ENCODE measurements around the gene ZNF627. TPM values are rescaled to one million over a fixed set of nuclear protein-coding genes. Genes with fewer than 3 reads are reported as not detected.
"Not testable (repeated sequence)": the region's sequence is repeated elsewhere in the genome, so short reads cannot be mapped to it uniquely, and the experiment has no call there.

ZNF627 gene
- total RNA-seq, 2 donors from 2014 or later, result 7.6 to 10.3 TPM

DNA sequence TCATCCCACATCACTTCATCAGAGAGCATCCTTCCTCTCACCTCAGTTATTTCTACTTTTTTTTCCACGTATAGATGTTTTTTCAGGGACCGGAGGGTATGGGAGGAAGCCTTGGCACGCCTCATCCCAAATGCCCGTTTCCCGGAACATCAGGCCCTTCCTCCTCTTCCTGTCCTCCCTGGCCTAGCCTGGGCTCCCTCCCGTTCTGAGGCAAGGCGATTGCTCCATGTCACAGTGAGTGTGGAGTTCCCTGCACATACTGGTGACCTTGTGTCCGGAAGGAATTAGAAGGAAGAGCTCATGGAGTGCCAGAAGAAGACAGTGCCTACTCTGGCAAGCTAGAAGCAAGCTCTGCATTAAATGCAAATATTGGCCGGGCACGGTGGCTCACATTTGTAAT lies 1.1 kb upstream of the ZNF627 start:
- H3K27ac ChIP-seq, result no peak overlapping the region
- no peaks in the 10 kb centered on the region for H3K36me3 ChIP-seq
- intact Hi-C loops (cut with DNase I), result no loop called here
- no peaks in the 10 kb centered on the region for H3K27me3 ChIP-seq
- no peak overlapping the region for H3K4me3 ChIP-seq
- no peak for DNase-seq
- TF ChIP-seq, protein P1, sequence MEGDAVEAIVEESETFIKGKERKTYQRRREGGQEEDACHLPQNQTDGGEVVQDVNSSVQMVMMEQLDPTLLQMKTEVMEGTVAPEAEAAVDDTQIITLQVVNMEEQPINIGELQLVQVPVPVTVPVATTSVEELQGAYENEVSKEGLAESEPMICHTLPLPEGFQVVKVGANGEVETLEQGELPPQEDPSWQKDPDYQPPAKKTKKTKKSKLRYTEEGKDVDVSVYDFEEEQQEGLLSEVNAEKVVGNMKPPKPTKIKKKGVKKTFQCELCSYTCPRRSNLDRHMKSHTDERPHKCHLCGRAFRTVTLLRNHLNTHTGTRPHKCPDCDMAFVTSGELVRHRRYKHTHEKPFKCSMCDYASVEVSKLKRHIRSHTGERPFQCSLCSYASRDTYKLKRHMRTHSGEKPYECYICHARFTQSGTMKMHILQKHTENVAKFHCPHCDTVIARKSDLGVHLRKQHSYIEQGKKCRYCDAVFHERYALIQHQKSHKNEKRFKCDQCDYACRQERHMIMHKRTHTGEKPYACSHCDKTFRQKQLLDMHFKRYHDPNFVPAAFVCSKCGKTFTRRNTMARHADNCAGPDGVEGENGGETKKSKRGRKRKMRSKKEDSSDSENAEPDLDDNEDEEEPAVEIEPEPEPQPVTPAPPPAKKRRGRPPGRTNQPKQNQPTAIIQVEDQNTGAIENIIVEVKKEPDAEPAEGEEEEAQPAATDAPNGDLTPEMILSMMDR (IDR thresholded peaks at IDR 0.05), result no peak
- H3K9me3 ChIP-seq, result no peaks in the 10 kb centered on the region
- no peaks in the 10 kb centered on the region for H3K4me1 ChIP-seq
- no peak overlapping the region for H3K9ac ChIP-seq (ENCODE audit: low read depth in 2 of 2, low read length in 2 of 2)

DNA sequence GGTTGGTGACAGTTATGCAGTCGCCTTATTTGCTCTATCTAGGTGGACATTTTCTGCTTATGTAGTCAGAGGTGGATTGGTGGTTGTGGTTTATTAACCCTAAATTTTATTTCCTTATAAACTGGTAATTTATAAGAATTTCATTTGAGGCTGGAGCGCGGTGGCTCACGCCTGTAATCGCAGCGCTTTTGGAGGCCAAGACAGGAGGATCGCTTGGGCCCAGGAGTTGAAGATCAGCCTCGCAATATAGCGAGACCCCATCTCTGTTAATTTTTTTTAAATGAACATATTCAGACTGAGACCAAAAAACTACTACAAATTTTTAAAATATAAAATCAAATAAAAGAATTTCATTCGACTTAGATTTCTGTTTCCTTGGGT lies 810 bp downstream of the ZNF627 start:
- Histone ChIP-seq H3K36me3 (no peaks in the 10 kb centered on the region), H3K4me1 (no peaks in the 10 kb centered on the region), H3K27me3 (no peaks in the 10 kb centered on the region), H3K9ac (ENCODE audit: low read depth in 2 of 2, low read length in 2 of 2) (peak overlapping the region; percentile 84 to 97), H3K4me3 (peak overlapping the region; percentile 74), H3K9me3 (no peaks in the 10 kb centered on the region), H3K27ac (peak overlapping the region; percentile 88)
- TF ChIP-seq, protein P1 (IDR thresholded peaks at IDR 0.05), result no peak
- intact Hi-C loops (cut with DNase I), result no loop called here
- DNase-seq, result no peak

DNA sequence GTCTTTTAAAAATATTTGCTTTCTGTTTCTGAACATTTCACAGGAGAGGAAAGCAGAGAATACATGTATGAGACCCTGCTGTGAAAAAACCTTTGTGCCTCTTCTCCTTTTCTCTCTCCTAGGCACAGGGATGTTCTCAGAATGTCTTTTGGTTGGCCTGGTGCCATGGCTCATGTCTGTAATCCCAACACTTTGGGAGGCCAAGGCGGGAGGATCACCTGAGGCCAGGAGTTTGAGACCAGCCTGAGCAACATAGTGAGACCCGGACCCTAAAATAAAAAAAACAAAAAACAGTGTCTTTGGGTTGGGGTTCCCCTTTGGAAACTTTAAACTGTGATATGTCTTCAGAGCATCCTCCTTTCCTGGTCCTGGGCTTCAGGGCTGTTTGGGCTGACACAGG lies 1.5 kb downstream of the ZNF627 start:
- TF ChIP-seq, protein P1 (IDR thresholded peaks at IDR 0.05), result no peak
- no peaks in the 10 kb centered on the region for H3K9me3 ChIP-seq
- no peak overlapping the region for H3K4me3 ChIP-seq
- H3K27me3 ChIP-seq, result no peaks in the 10 kb centered on the region
- no peak for DNase-seq
- no peaks in the 10 kb centered on the region for H3K36me3 ChIP-seq
- H3K9ac ChIP-seq (ENCODE audit: low read depth in 2 of 2, low read length in 2 of 2), result no peak overlapping the region
- H3K4me1 ChIP-seq, result no peaks in the 10 kb centered on the region
- intact Hi-C loops (cut with DNase I), result no loop called here
- no peak overlapping the region for H3K27ac ChIP-seq

DNA sequence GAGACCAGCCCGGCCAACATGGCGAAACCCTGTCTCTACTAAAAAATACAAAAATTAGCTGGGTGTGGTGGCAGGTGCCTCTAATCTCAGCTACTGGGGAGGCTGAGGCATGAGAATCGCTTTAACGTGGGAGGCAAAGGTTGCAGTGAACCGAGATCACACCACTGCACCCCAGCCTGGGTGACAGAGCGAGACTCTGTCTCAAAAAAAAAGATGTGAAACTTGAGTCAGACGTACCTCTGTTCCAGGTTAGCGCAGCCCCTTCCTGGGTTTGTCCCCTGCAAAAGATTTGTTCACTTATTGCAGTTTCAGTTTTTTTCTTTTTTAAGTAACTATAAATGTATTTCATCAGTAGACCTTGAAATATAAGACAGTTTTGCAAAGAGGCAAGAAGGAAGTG lies 2.4 kb downstream of the ZNF627 start:
- H3K9ac ChIP-seq (ENCODE audit: low read depth in 2 of 2, low read length in 2 of 2); intact Hi-C loops (cut with DNase I); DNase-seq; H3K4me1 ChIP-seq; H3K4me3 ChIP-seq; H3K27ac ChIP-seq; H3K9me3 ChIP-seq; H3K36me3 ChIP-seq; H3K27me3 ChIP-seq: not testable (repeated sequence)

DNA sequence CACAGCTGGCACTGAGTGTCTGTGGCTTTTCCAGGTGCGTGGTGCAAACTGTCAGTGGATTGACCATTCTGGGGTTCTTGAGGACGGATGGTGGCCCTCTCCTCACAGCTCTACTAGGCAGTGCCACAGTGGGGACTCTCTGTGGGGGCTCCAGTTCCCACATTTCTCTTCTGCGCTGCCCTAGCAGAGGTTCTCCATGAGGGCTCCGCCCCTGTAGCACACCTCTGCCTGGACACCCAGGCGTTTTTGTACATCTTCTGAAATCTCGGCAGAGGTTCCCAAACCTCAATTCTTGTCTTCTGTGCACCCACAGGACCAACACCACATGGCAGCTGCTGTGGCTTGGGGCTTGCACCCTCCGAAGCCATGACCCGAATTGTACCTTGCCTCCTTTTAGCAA lies 9.2 kb downstream of the ZNF627 start:
- Histone ChIP-seq H3K9ac (ENCODE audit: low read depth in 2 of 2, low read length in 2 of 2) (no peak overlapping the region), H3K36me3 (no peaks in the 10 kb centered on the region), H3K27me3 (no peaks in the 10 kb centered on the region), H3K4me1 (no peaks in the 10 kb centered on the region), H3K4me3 (no peak overlapping the region), H3K9me3 (no peaks in the 10 kb centered on the region), H3K27ac (no peak overlapping the region)
- intact Hi-C loops (cut with DNase I), result no loop called here
- no peak for DNase-seq
- TF ChIP-seq, protein P1 (IDR thresholded peaks at IDR 0.05), result no peak

DNA sequence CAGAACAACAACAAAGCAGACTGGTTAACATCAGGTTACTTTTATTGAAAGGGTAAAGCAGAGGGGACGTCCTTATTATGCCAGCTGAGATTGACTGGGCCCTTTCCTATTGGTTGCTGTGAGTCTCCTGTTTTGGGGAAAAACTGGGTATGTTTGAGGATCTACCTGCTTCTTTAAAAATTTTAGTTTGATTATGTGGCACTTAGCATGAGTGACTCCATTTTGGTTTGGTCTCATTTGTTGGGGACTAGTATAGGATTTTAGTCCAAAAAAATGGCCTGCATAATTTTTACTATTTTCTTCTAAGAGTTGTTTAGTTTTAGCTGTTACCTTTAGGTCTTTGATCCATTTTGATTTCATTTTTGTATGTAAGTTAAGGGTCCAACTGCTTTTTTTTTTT lies 14.4 kb downstream of the ZNF627 start:
- peaks cover 11% of the 10 kb centered on the region for H3K36me3 ChIP-seq

More for the DNA sequence above, 14.4 kb downstream of the ZNF627 start:
- DNase-seq, result no peak
- Histone ChIP-seq H3K27me3 (no peaks in the 10 kb centered on the region), H3K9ac (ENCODE audit: low read depth in 2 of 2, low read length in 2 of 2) (no peak overlapping the region), H3K4me1 (no peaks in the 10 kb centered on the region), H3K4me3 (no peak overlapping the region), H3K27ac (no peak overlapping the region), H3K9me3 (no peaks in the 10 kb centered on the region)
- TF ChIP-seq, protein P1 (IDR thresholded peaks at IDR 0.05), result no peak
- intact Hi-C loops (cut with DNase I), result no loop called here
